ENCODE results near the gene C16orf96.

Gene C16orf96

DNA sequence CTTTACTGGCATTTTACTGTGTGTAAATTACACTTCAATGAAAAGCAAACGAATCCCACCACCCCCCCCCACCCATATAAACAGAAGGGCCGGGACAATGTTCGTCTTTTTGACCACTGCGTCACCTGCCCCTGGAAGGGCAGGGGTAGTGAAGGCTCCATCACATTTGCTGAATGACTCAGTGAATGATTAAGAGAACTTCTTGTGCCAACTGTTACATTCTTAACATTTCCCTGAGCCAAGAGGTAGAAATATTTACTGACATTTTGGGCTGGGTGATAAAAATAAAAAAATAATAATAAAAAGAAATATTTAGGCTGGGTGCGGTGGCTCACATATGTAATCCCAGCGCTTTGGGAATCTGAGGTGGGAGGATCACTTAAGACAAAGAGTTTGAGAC is 24.1 kb downstream of the C16orf96 start:
- Mint-ChIP-seq H3K4me3 (no peak overlapping the region), H3K27me3 (peaks cover under 1% of the 10 kb centered on the region), H3K9me3 (no peaks in the 10 kb centered on the region), H3K36me3 (ENCODE audit: insufficient read depth) (peaks cover 2% of the 10 kb centered on the region), H3K27ac (ENCODE audit: low read depth) (no peak overlapping the region), H3K4me1 (no peaks in the 10 kb centered on the region)
- ATAC-seq (replicated peaks; ENCODE audit: extremely low read depth, poor library complexity, severe bottlenecking) = no peak
- no peak for DNase-seq (ENCODE audit: low spot score in 2 of 2)

DNA sequence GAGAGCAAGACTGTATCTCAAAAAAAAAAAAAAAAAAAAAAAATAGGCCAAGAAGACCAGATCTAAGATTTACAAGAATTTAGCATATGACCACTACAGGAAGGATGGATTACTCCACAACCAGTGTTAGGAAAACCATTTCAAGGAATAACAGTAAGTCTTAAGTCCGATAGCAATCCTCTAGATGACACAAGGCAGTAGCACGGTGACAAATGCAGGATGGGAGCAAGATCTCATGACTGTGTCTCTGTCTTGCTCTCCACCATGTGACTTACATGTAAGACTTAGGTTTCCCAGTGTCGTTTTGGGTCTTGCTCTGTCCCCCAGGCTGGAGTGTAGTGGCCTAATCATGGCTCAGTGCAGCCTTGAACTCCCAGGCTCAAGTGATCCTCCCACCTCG is 27.8 kb downstream of the C16orf96 start:
- H3K4me3 Mint-ChIP-seq = no peak overlapping the region

GRCh38 chr16:4586291-4586690 is 30.2 kb downstream of the C16orf96 start:
- H3K27ac Mint-ChIP-seq (ENCODE audit: low read depth) = no peak overlapping the region
- ATAC-seq (replicated peaks; ENCODE audit: extremely low read depth, poor library complexity, severe bottlenecking) (no peak), DNase-seq (ENCODE audit: low spot score in 2 of 2) (no peak)
- no peak overlapping the region for H3K4me3 Mint-ChIP-seq
- H3K36me3 Mint-ChIP-seq (ENCODE audit: insufficient read depth) = peaks cover 2% of the 10 kb centered on the region
- peaks cover 16% of the 10 kb centered on the region for H3K27me3 Mint-ChIP-seq
- H3K9me3 Mint-ChIP-seq = no peaks in the 10 kb centered on the region
- no peaks in the 10 kb centered on the region for H3K4me1 Mint-ChIP-seq

More for the DNA sequence above, 27.8 kb downstream of the C16orf96 start:
- H3K27ac Mint-ChIP-seq (ENCODE audit: low read depth) = no peak overlapping the region
- peaks cover 16% of the 10 kb centered on the region for H3K27me3 Mint-ChIP-seq
- ATAC-seq (replicated peaks; ENCODE audit: extremely low read depth, poor library complexity, severe bottlenecking) (no peak), DNase-seq (ENCODE audit: low spot score in 2 of 2) (no peak)
- H3K36me3 Mint-ChIP-seq (ENCODE audit: insufficient read depth) = peaks cover 2% of the 10 kb centered on the region
- no peaks in the 10 kb centered on the region for H3K9me3 Mint-ChIP-seq
- H3K4me1 Mint-ChIP-seq = no peaks in the 10 kb centered on the region

GRCh38 chr16:4588386-4588785 is 32.2 kb downstream of the C16orf96 start:
- DNase-seq (ENCODE audit: low spot score in 2 of 2) (no peak), ATAC-seq (replicated peaks; ENCODE audit: extremely low read depth, poor library complexity, severe bottlenecking) (no peak)
- no peak overlapping the region for H3K4me3 Mint-ChIP-seq
- H3K27me3 Mint-ChIP-seq = peaks cover 16% of the 10 kb centered on the region
- no peaks in the 10 kb centered on the region for H3K9me3 Mint-ChIP-seq
- no peaks in the 10 kb centered on the region for H3K4me1 Mint-ChIP-seq
- no peak overlapping the region for H3K27ac Mint-ChIP-seq (ENCODE audit: low read depth)
- peaks cover 2% of the 10 kb centered on the region for H3K36me3 Mint-ChIP-seq (ENCODE audit: insufficient read depth)

GRCh38 chr16:4588961-4589360 is 32.8 kb downstream of the C16orf96 start:
- Mint-ChIP-seq H3K36me3 (ENCODE audit: insufficient read depth) (peaks cover 2% of the 10 kb centered on the region), H3K4me1 (no peaks in the 10 kb centered on the region), H3K27ac (ENCODE audit: low read depth) (no peak overlapping the region), H3K9me3 (no peaks in the 10 kb centered on the region), H3K4me3 (no peak overlapping the region), H3K27me3 (peaks cover 16% of the 10 kb centered on the region)
- ATAC-seq (replicated peaks; ENCODE audit: extremely low read depth, poor library complexity, severe bottlenecking) (no peak), DNase-seq (ENCODE audit: low spot score in 2 of 2) (no peak)

GRCh38 chr16:4591191-4591590 is 35.1 kb downstream of the C16orf96 start:
- Mint-ChIP-seq H3K27ac (ENCODE audit: low read depth) (no peak overlapping the region), H3K36me3 (ENCODE audit: insufficient read depth) (no peaks in the 10 kb centered on the region), H3K4me3 (no peak overlapping the region), H3K9me3 (no peaks in the 10 kb centered on the region), H3K27me3 (peaks cover 15% of the 10 kb centered on the region), H3K4me1 (no peaks in the 10 kb centered on the region)
- ATAC-seq (replicated peaks; ENCODE audit: extremely low read depth, poor library complexity, severe bottlenecking) = no peak
- no peak for DNase-seq (ENCODE audit: low spot score in 2 of 2)

DNA sequence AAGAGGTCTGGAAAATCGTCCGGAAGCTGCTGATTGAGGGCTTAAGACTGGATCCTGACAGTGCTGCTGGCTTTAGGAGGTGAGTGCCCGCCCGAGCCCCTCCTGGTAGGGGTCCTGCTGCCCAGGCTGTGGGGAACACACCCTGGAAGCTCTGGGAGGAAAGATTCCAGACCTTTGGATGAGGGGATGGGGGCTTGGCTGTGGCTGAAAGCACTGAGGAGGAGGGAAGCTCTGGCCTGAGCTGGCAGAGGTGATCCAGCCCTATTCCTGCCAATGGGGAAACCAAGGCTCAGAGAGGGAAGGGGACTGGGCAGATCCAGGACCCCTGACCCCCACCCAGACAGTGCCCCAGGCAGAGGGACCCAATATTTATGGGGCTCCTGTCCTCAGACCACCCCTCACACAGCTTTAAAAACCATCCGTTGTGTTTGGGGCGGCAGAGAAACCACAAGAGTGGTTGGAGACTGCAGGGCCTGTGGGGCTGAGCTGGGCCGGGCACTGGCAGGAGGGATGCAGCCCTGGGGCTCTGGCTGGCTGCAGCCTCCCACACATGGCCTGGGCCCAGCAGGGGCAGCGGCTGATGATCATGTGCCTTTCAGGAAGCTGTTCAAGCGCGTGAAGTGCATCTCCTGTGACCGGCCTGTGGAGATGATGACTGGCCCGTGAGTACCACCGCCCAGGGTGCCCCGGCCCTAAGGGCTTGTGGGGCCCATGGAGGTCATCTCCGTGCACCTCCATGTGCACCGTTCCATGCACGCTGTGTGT is 35.7 kb downstream of the C16orf96 start:
- Mint-ChIP-seq H3K36me3 (ENCODE audit: insufficient read depth) (no peaks in the 10 kb centered on the region), H3K27ac (ENCODE audit: low read depth) (no peak overlapping the region), H3K4me3 (no peak overlapping the region), H3K4me1 (no peaks in the 10 kb centered on the region), H3K27me3 (peaks cover 11% of the 10 kb centered on the region), H3K9me3 (no peaks in the 10 kb centered on the region)
- ATAC-seq (replicated peaks; ENCODE audit: extremely low read depth, poor library complexity, severe bottlenecking) = no peak
- DNase-seq (ENCODE audit: low spot score in 2 of 2) = no peak

- Mint-ChIP-seq H3K4me3 (no peak overlapping the region), H3K9me3 (no peaks in the 10 kb centered on the region), H3K36me3 (ENCODE audit: insufficient read depth) (no peaks in the 10 kb centered on the region), H3K27me3 (peaks cover 15% of the 10 kb centered on the region), H3K27ac (ENCODE audit: low read depth) (no peak overlapping the region), H3K4me1 (no peaks in the 10 kb centered on the region)
- ATAC-seq (replicated peaks; ENCODE audit: extremely low read depth, poor library complexity, severe bottlenecking) (no peak), DNase-seq (ENCODE audit: low spot score in 2 of 2) (no peak)
Measured at GRCh38 chr16:4593086-4593485, 36.9 kb downstream of the C16orf96 start.

DNA sequence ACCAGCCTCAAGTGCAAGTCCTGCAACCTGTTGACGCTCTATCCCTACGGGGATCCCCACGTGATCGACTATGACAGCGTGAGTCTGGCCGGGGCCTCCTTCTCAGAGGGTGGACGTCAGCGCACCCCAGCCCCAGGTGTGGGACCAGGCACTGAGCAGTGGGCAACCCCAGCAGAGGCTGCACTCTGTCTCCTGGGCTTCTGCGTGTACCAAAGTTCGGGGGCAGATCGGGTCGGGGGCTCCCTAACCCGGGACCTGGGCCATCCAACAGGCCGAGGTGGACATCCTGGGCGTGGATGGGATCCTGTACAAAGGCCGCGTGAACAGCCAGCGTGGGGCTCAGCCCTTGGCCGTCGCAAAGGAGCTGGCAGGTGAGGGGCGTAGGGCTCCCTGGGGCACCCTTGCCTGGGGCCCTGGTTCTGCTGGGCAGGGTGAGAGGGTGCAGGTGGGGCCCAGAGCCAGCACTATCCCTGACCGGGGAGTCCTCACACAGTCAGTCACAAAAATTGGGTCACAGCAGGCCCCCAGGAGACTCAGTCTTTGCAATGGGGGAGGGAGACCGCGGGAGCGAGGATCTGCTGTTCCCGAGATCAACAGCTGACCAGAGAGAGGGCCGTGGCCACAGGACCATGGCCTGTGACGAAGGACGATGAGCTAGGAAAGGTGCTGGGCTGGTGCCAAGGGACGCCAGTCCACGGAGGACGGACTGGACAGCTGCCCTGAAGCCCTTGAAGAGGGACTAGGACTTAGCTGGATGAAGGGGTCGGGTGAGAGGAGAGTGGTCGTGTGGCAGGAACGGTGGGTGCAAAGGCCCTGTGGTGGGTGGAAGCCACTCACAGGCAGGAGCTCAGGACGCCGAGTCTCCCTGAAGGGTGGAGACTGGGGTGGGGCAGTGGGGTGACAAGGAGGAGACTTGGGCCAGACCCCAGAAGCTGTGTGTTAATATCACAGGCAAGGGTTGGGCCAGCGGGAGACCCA is 38.6 kb downstream of the C16orf96 start:
- ATAC-seq (replicated peaks; ENCODE audit: extremely low read depth, poor library complexity, severe bottlenecking) = no peak
- no peak for DNase-seq (ENCODE audit: low spot score in 2 of 2)

GRCh38 chr16:4597174-4597573 is 41.0 kb downstream of the C16orf96 start:
- H3K4me1 Mint-ChIP-seq = no peaks in the 10 kb centered on the region
- H3K4me3 Mint-ChIP-seq = no peak overlapping the region
- no peaks in the 10 kb centered on the region for H3K36me3 Mint-ChIP-seq (ENCODE audit: insufficient read depth)
- DNase-seq (ENCODE audit: low spot score in 2 of 2) (no peak), ATAC-seq (replicated peaks; ENCODE audit: extremely low read depth, poor library complexity, severe bottlenecking) (no peak)
- no peaks in the 10 kb centered on the region for H3K9me3 Mint-ChIP-seq
- H3K27ac Mint-ChIP-seq (ENCODE audit: low read depth) = no peak overlapping the region
- H3K27me3 Mint-ChIP-seq = peaks cover 25% of the 10 kb centered on the region

More for the DNA sequence above, 38.6 kb downstream of the C16orf96 start:
- Mint-ChIP-seq H3K27me3 (peaks cover 15% of the 10 kb centered on the region), H3K36me3 (ENCODE audit: insufficient read depth) (no peaks in the 10 kb centered on the region), H3K27ac (ENCODE audit: low read depth) (no peak overlapping the region), H3K4me1 (no peaks in the 10 kb centered on the region), H3K4me3 (no peak overlapping the region), H3K9me3 (no peaks in the 10 kb centered on the region)

DNA sequence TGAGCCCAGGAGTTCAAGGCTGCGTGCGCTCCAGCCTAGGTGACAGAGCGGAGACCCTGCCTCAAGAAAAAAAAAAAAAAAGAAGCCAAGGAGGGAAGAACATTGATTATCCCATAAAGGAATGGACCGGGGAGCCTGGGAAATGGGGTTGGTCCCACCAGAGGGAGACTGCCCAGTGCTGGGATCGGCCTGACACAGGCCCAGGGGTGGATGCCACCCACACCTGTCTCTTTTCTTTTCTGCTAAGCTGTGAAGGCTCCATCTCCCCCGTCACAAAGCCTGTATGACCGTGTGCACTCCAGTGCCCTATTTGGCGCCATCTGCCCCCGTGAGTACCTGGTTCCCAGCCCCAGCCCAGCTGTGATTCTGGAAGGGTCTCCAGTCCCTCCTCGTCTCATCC is 42.9 kb downstream of the C16orf96 start:
- no peaks in the 10 kb centered on the region for H3K4me1 Mint-ChIP-seq
- ATAC-seq (replicated peaks; ENCODE audit: extremely low read depth, poor library complexity, severe bottlenecking) (no peak), DNase-seq (ENCODE audit: low spot score in 2 of 2) (no peak)
- no peak overlapping the region for H3K4me3 Mint-ChIP-seq
- peaks cover 2% of the 10 kb centered on the region for H3K36me3 Mint-ChIP-seq (ENCODE audit: insufficient read depth)
- peaks cover 25% of the 10 kb centered on the region for H3K27me3 Mint-ChIP-seq
- no peaks in the 10 kb centered on the region for H3K9me3 Mint-ChIP-seq
- no peak overlapping the region for H3K27ac Mint-ChIP-seq (ENCODE audit: low read depth)

GRCh38 chr16:4599545-4599944 is 43.4 kb downstream of the C16orf96 start:
- Mint-ChIP-seq H3K4me3 (no peak overlapping the region), H3K36me3 (ENCODE audit: insufficient read depth) (peaks cover 2% of the 10 kb centered on the region), H3K27ac (ENCODE audit: low read depth) (no peak overlapping the region), H3K9me3 (no peaks in the 10 kb centered on the region), H3K27me3 (peaks cover 24% of the 10 kb centered on the region), H3K4me1 (no peaks in the 10 kb centered on the region)
- DNase-seq (ENCODE audit: low spot score in 2 of 2) (no peak), ATAC-seq (replicated peaks; ENCODE audit: extremely low read depth, poor library complexity, severe bottlenecking) (no peak)

Measured in central memory CD8-positive, alpha-beta T cell (primary cell).